OCI-LY7 (cell line): ENCODE data around the gene BCL11A. TPM values are rescaled to one million over a fixed set of nuclear protein-coding genes. Genes with fewer than 3 reads are reported as not detected.

Experiments used
- BruUV-seq: library from RNA; stranded (reverse); fragments of 400-500 nt; replicated peaks from 2 replicates; lab custom pipeline; 2021; lab: Mats Ljungman, UMichigan
- CTCF ChIA-PET: fragments of 300-600 bp; sonication (Branson Sonifier 250); formaldehyde crosslinking; loops from one replicate; lab custom pipeline; 2022; ENCODE audit warnings: antibody characterized with exemption; ENCODE audit not compliant: unreplicated experiment; lab: Charles Lee
- POLR2A ChIA-PET: fragments of 300-600 bp; sonication (Branson Sonifier 250); formaldehyde crosslinking; loops from one replicate; lab custom pipeline; 2022; ENCODE audit warnings: antibody characterized with exemption; lab: Charles Lee
- DNase-seq: peaks from one replicate; pipeline ENCODE4 v3.0.0-alpha.2; 2015; ENCODE audit warnings: low spot score
- H2AFZ ChIP-seq: fragments of 200-600 bp; sonication (generic), shearing (Covaris generic); 2 replicates; pipeline ENCODE4 v1.6.1; 2014; ENCODE audit warnings: mild to moderate bottlenecking, antibody characterized with exemption, low read length, moderate library complexity
- H3K27ac ChIP-seq: fragments of 200-600 bp; sonication (generic); 2 replicates; pipeline ENCODE4 v1.5.1; 2014; ENCODE audit warnings: mixed run types, low read depth, mild to moderate bottlenecking, moderate library complexity, low read length, inconsistent platforms; ENCODE audit not compliant: poor library complexity, severe bottlenecking
- H3K36me3 ChIP-seq: fragments of 200-600 bp; sonication (generic); 2 replicates; pipeline ENCODE4 v1.6.1; 2014; ENCODE audit warnings: mild to moderate bottlenecking, antibody characterized with exemption, low read length, moderate library complexity, mixed read lengths; ENCODE audit not compliant: insufficient read depth
- H3K4me1 ChIP-seq: fragments of 200-600 bp; sonication (generic); 2 replicates; pipeline ENCODE4 v1.5.1; 2014; ENCODE audit warnings: mild to moderate bottlenecking, low read length; ENCODE audit not compliant: insufficient read depth, poor library complexity, severe bottlenecking
- H3K4me2 ChIP-seq: fragments of 200-600 bp; sonication (generic); 2 replicates; pipeline ENCODE4 v1.6.1; 2014; ENCODE audit warnings: mild to moderate bottlenecking, low read length
- H3K4me3 ChIP-seq: fragments of 200-600 bp; sonication (generic); 2 replicates; pipeline ENCODE4 v1.5.1; 2014; ENCODE audit warnings: mild to moderate bottlenecking, low read depth, low read length; ENCODE audit not compliant: poor library complexity, severe bottlenecking
- H3K79me2 ChIP-seq: fragments of 200-600 bp; sonication (generic); 2 replicates; pipeline ENCODE4 v1.6.1; 2016; ENCODE audit warnings: low read depth, mild to moderate bottlenecking, low read length, moderate library complexity, mixed read lengths; ENCODE audit not compliant: insufficient read depth
- H3K9me2 ChIP-seq: fragments of 200-600 bp; sonication (generic); 2 replicates; pipeline ENCODE4 v1.6.1; 2016; ENCODE audit warnings: mild to moderate bottlenecking, low read length, mixed read lengths; ENCODE audit not compliant: insufficient read depth
- H3K9me3 ChIP-seq: fragments of 200-600 bp; sonication (generic); 2 replicates; pipeline ENCODE4 v1.6.1; 2014; ENCODE audit warnings: mild to moderate bottlenecking, mixed run types, low read length, mixed read lengths
- H4K20me1 ChIP-seq: fragments of 200-600 bp; sonication (generic); 2 replicates; pipeline ENCODE4 v1.6.1; 2014; ENCODE audit warnings: mild to moderate bottlenecking, antibody characterized with exemption, low read length, moderate library complexity, mixed read lengths; ENCODE audit not compliant: insufficient read depth
- EZH2phosphoT487 ChIP-seq: fragments of 200-600 bp; sonication (generic); IDR thresholded peaks from 2 replicates; pipeline ENCODE4 v1.6.1; 2018; ENCODE audit warnings: low read depth, borderline replicate concordance, mild to moderate bottlenecking, mixed run types, antibody characterized with exemption, low read length, moderate library complexity, mixed read lengths
- intact Hi-C: fragments of 100-400 bp; cut with micrococcal nuclease; formaldehyde crosslinking; loops from one replicate; pipeline ENCODE4 v1.10.0; 2022; ENCODE audit not compliant: unreplicated experiment
- total RNA-seq, 2 experiments: library from RNA; depleted of rRNA in 1 of 2; stranded (reverse); fragments of >200 nt in 1 of 2; shearing (Covaris generic) in 1 of 2; gene quantifications; 2 replicates each; pipeline ENCODE4 v1.2.3, GENCODE V29; 2014 to 2022
- TF ChIP-seq, protein P1 (sequence below): fragments of 200-600 bp; sonication (generic); conservative IDR thresholded peaks from 2 replicates; pipeline ENCODE4 v1.5.1; 2014; ENCODE audit warnings: mild to moderate bottlenecking, antibody characterized with exemption, low read length, moderate library complexity, mixed read lengths

Gene BCL11A
- total RNA-seq, 2 experiments from 2014 or later = 64.3 to 167 TPM

DNA sequence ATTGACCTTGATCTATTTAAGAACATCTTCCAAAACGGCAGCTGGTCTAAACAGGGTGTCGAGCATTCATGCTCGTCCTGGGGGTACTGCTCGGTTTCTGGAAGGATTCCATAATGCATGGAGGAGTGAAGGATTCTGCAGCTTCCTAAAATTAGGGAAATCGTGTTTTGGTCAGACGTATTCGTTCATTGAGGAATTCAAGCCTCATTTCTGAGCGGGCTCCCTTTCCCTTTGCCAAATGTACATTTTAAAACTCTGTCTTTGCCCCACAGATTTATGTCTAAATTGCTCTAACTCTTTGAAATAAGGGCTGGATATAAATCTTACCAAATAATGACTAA lies 144.0 kb downstream of the BCL11A start:
- no peak overlapping the region for H3K27ac ChIP-seq
- intact Hi-C loops = no loop called here

DNA sequence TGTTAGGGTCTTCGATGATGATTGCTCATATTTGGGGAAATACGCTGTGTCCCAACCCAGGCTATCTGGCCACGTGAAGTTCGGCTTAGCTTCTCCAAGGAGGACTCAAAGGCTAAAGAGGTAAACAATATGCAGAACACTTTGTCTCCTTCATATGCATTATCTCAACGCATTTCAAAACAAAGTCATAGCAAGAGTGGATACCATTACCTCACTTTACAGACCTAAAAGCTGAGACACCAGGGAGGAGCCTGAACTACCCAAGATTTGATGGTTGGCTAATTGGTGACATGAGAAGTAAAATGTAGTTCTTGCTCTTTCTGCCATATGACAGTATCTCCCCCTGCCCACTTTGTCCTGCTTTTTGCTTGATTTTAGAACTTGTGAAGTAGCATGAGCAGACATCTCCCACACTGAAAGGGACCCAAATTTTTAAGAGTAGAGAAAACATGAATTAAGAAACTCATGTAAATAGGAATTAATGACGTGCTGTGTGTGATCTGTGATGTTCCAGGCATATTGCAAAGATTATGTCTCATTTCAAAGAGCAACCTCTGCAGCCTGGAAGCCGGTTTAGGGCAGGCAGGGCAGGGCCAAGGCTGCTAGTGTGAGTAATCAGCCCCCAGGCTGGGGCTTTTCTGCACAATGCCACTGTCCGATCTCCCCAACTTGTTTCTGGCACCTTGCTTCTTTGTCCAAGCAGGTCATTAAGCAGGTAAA lies 144.5 kb downstream of the BCL11A start:
- BruUV-seq = no TSS peak
- Histone ChIP-seq H3K36me3 (no peaks in the 10 kb centered on the region), H3K79me2 (no peaks in the 10 kb centered on the region), H3K4me3 (no peak overlapping the region), H3K4me1 (peaks cover 40% of the 10 kb centered on the region), H4K20me1 (no peaks in the 10 kb centered on the region), H3K27ac (no peak overlapping the region), H2AFZ (no peak overlapping the region), H3K9me3 (no peaks in the 10 kb centered on the region), H3K9me2 (no peaks in the 10 kb centered on the region), H3K4me2 (no peak overlapping the region)
- CTCF ChIA-PET = interaction anchor here (1.0 kb wide), 1 partner anchor 9 kb away, joined by 3 read pairs; no protein-coding TSS in a partner anchor
- no peak for DNase-seq
- TF ChIP-seq, protein P1, sequence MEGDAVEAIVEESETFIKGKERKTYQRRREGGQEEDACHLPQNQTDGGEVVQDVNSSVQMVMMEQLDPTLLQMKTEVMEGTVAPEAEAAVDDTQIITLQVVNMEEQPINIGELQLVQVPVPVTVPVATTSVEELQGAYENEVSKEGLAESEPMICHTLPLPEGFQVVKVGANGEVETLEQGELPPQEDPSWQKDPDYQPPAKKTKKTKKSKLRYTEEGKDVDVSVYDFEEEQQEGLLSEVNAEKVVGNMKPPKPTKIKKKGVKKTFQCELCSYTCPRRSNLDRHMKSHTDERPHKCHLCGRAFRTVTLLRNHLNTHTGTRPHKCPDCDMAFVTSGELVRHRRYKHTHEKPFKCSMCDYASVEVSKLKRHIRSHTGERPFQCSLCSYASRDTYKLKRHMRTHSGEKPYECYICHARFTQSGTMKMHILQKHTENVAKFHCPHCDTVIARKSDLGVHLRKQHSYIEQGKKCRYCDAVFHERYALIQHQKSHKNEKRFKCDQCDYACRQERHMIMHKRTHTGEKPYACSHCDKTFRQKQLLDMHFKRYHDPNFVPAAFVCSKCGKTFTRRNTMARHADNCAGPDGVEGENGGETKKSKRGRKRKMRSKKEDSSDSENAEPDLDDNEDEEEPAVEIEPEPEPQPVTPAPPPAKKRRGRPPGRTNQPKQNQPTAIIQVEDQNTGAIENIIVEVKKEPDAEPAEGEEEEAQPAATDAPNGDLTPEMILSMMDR = no peak
- no peak for TF ChIP-seq EZH2phosphoT487
- POLR2A ChIA-PET = interaction anchor here (0.7 to 2.0 kb wide), 4 partner anchors 15 to 55 kb away, joined by 3 to 6 read pairs (median 6); no protein-coding TSS in a partner anchor
- intact Hi-C loops = no loop called here

More for the DNA sequence above, 144.0 kb downstream of the BCL11A start:
- no peak for TF ChIP-seq EZH2phosphoT487
- TF ChIP-seq, protein P1 = no peak
- POLR2A ChIA-PET = interaction anchor here (0.7 kb wide), 1 partner anchor 15 kb away, joined by 3 read pairs; no protein-coding TSS in a partner anchor
- no peak for DNase-seq
- CTCF ChIA-PET = no interaction called here
- Histone ChIP-seq H3K4me1 (peaks cover 46% of the 10 kb centered on the region), H3K79me2 (no peaks in the 10 kb centered on the region), H2AFZ (no peak overlapping the region), H3K4me2 (no peak overlapping the region), H3K36me3 (no peaks in the 10 kb centered on the region), H3K4me3 (no peak overlapping the region), H4K20me1 (no peaks in the 10 kb centered on the region), H3K9me2 (no peaks in the 10 kb centered on the region), H3K9me3 (no peaks in the 10 kb centered on the region)
- no TSS peak for BruUV-seq

DNA sequence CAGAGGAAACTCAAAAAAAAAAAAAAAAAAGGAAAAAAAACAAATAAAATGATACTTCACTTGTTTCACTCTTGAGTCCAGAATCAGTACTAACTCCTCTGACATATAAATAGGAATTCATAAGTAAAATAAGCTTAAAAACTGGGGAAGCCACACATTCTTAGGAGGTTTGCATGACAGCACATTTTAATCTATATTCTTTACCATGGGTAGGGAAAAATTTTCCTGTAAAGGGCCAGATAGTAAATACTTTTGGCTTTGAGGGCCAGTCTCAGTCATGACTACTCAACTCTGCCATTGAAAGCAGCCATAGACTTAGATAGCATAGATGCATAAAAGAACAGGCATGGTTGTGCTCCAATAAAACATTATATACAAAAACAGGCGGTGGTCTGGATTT lies 145.2 kb downstream of the BCL11A start:
- POLR2A ChIA-PET = interaction anchor here (0.7 to 2.0 kb wide), 4 partner anchors 32 to 56 kb away, joined by 5 to 6 read pairs (median 6); no protein-coding TSS in a partner anchor
- BruUV-seq = no TSS peak
- H3K36me3 ChIP-seq = no peaks in the 10 kb centered on the region
- TF ChIP-seq, protein P1 = no peak
- no peak for TF ChIP-seq EZH2phosphoT487
- H3K4me3 ChIP-seq = no peak overlapping the region
- no peaks in the 10 kb centered on the region for H3K9me3 ChIP-seq
- peaks cover 33% of the 10 kb centered on the region for H3K4me1 ChIP-seq
- CTCF ChIA-PET = interaction anchor here (1.0 kb wide), 1 partner anchor 8 kb away, joined by 3 read pairs; no protein-coding TSS in a partner anchor
- H3K27ac ChIP-seq = no peak overlapping the region
- intact Hi-C loops = no loop called here
- H3K9me2 ChIP-seq = no peaks in the 10 kb centered on the region
- H3K79me2 ChIP-seq = no peaks in the 10 kb centered on the region
- no peak overlapping the region for H3K4me2 ChIP-seq
- no peaks in the 10 kb centered on the region for H4K20me1 ChIP-seq
- H2AFZ ChIP-seq = no peak overlapping the region
- DNase-seq = no peak
